ENCODE results near the gene METTL1.

Gene METTL1

GRCh38 chr12:57746025-57746424 lies 25.9 kb downstream of the METTL1 start:
- peaks cover 10% of the 10 kb centered on the region for H3K36me3 ChIP-seq (ENCODE audit: control insufficient read depth, insufficient read depth, low read length)
- H3K4me3 ChIP-seq (replicated peaks; ENCODE audit: low read depth, low read length), result peak overlapping the region; percentile 96
- no peak for DNase-seq (ENCODE audit: extremely low read depth, insufficient read length)
- no peak for TF ChIP-seq CTCF (IDR thresholded peaks at IDR 0.05; ENCODE audit: insufficient read depth, low read length, poor library complexity, severe bottlenecking)
- H3K27me3 ChIP-seq (replicated peaks; ENCODE audit: control insufficient read depth, insufficient read depth, low read length), result no peaks in the 10 kb centered on the region

- peak overlapping the region; percentile 96 for H3K4me3 ChIP-seq (replicated peaks; ENCODE audit: low read depth, low read length)
- no peaks in the 10 kb centered on the region for H3K27me3 ChIP-seq (replicated peaks; ENCODE audit: control insufficient read depth, insufficient read depth, low read length)
- DNase-seq (ENCODE audit: extremely low read depth, insufficient read length), result no peak
- no peak for TF ChIP-seq CTCF (IDR thresholded peaks at IDR 0.05; ENCODE audit: insufficient read depth, low read length, poor library complexity, severe bottlenecking)
- peaks cover 7% of the 10 kb centered on the region for H3K36me3 ChIP-seq (ENCODE audit: control insufficient read depth, insufficient read depth, low read length)
Measured at GRCh38 chr12:57745485-57745881, 26.4 kb downstream of the METTL1 start.

GRCh38 chr12:57744777-57745484 lies 27.0 kb downstream of the METTL1 start, which contains the start of gene TSPAN31:
Gene TSPAN31, plus strand, starts transcription at chr12:57745039. Its CDS starts 116 bp downstream, at chr12:57745155.
- no peaks in the 10 kb centered on the region for H3K27me3 ChIP-seq (replicated peaks; ENCODE audit: control insufficient read depth, insufficient read depth, low read length)
- peak; percentile 88 for DNase-seq (ENCODE audit: extremely low read depth, insufficient read length)
- H3K36me3 ChIP-seq (ENCODE audit: control insufficient read depth, insufficient read depth, low read length), result peaks cover 6% of the 10 kb centered on the region
- H3K4me3 ChIP-seq (replicated peaks; ENCODE audit: low read depth, low read length), result peak within 1 kb of the TSS; percentile 96
- no peak for TF ChIP-seq CTCF (IDR thresholded peaks at IDR 0.05; ENCODE audit: insufficient read depth, low read length, poor library complexity, severe bottlenecking)

- no peak for TF ChIP-seq CTCF (IDR thresholded peaks at IDR 0.05; ENCODE audit: insufficient read depth, low read length, poor library complexity, severe bottlenecking)
- peaks cover 9% of the 10 kb centered on the region for H3K36me3 ChIP-seq (ENCODE audit: control insufficient read depth, insufficient read depth, low read length)
- no peaks in the 10 kb centered on the region for H3K27me3 ChIP-seq (replicated peaks; ENCODE audit: control insufficient read depth, insufficient read depth, low read length)
- H3K4me3 ChIP-seq (replicated peaks; ENCODE audit: low read depth, low read length), result peak overlapping the region; percentile 96
- DNase-seq (ENCODE audit: extremely low read depth, insufficient read length), result no peak
Measured at GRCh38 chr12:57744194-57744776, 27.6 kb downstream of the METTL1 start.

GRCh38 chr12:57743769-57744168 lies 28.1 kb downstream of the METTL1 start:
- H3K4me3 ChIP-seq (replicated peaks; ENCODE audit: low read depth, low read length), result peak overlapping the region; percentile 96; the same call in 1 of the 2 replicates
- TF ChIP-seq CTCF (IDR thresholded peaks at IDR 0.05; ENCODE audit: insufficient read depth, low read length, poor library complexity, severe bottlenecking), result no peak
- DNase-seq (ENCODE audit: extremely low read depth, insufficient read length), result no peak
- H3K27me3 ChIP-seq (replicated peaks; ENCODE audit: control insufficient read depth, insufficient read depth, low read length), result no peaks in the 10 kb centered on the region
- peaks cover 6% of the 10 kb centered on the region for H3K36me3 ChIP-seq (ENCODE audit: control insufficient read depth, insufficient read depth, low read length)

Data from GM06990 (cell line).